OCI-M2 (cell line): ENCODE measurements around the gene CUBN.

Experiments used
- DNase-seq: peaks from one replicate; lab custom pipeline; 2025; ENCODE audit not compliant: unreplicated experiment; lab: John Stamatoyannopoulos, UW

CUBN gene

DNA sequence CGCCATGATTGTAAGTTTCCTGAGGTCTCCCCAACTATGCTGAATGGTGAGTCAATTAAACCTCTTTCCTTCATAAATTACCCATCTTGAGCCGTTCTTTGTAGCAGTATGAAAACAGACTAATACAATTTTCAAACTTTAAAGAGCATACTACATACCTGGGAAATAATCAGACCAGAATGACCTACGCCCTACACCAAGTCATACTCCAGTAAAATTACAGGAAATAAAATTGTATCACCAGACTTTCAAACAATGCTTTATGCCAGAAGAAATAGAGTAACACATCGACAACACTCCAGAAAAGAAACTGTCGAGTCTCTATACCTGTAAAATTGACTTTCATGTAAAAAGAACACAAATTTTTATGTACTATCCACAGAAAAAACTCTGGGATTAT, 331.0 kb downstream of the CUBN start:
- no peak for DNase-seq

DNA sequence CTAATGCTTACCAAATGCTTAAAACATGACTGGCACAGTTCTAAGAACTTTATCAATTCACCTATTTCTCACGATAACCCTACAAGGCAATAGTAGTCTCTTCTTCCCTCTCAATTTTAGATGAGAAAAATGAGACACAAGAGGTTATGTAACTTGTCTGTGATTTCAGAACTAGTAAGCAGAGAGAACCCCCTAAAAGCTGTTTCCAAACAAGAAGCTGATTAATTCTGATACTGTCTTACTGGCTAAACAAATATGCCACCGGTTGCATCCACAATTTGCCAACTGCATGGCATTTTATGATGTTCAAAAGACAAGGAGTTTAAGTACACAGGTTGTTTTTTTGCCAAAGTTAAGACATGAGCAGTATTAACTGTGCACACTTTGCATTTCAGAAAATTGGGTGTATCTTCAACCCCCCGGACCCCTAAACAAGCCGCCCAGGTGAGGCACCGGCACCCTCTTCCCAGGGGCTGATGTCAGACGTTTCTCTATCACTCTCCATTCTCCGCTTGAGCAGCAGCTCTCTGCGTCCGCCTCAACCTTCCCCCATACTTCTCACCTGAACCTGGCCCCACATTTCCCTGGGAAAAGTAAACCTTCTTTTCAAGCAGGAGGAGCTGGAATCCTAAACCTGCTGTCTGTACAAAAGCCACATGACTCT, 334.1 kb downstream of the CUBN start:
- no peak for DNase-seq

DNA sequence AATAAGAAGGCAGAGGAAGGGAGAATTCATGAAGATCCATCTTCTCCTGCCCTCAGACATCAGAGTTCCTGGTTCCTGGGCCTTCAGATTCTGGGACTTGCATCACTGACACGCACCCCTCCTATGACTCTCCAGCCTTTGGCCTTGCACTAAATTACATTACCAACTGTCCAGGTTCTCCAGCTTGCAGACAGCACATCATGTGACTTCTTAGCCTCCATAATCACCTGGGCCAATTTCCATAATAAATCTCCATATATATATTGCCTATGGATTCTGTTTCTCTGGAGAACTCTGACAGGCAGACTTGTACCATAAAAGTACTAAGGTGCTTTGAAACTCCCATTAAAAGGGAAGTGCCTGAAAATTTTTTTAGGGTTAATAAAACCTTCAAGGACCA, 335.6 kb downstream of the CUBN start:
- no peak for DNase-seq

DNA sequence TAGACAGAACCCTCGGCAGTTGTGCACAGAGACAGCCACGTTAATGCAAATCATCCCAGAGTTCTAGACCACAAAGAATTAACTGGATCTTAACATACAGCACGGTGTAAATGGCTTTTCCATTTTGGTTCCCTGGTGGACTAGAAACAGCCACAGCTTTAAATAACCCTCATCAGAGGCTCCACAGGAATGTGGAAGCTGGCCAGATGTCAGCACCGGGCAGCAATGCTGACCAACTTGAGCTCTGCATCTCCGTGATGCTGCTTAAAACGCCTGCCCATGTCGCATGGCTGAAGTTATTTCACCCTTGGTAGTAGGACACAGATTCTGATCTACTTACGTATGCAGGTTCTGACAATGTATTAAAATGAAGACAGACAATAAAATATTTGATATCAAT, 336.9 kb downstream of the CUBN start:
- no peak for DNase-seq

DNA sequence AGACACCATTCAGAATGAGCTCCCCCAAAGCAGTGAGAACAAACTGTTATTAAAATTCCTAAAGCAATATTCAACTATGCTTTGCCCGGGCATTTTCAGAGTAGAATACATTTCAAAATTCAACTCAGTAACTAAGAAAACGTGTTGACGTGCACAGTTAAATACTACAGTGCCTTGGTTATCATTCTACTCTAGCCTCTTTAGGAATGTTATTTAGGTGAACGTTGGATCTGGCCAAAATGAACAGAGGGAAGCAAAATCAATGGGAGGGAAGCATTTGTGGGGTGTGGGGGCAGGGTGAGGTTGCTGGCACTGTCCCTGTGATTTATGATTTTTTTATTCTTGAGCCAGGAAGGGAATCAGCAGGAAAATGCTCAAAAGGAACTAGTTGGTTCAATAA, 339.8 kb downstream of the CUBN start:
- no peak for DNase-seq

DNA sequence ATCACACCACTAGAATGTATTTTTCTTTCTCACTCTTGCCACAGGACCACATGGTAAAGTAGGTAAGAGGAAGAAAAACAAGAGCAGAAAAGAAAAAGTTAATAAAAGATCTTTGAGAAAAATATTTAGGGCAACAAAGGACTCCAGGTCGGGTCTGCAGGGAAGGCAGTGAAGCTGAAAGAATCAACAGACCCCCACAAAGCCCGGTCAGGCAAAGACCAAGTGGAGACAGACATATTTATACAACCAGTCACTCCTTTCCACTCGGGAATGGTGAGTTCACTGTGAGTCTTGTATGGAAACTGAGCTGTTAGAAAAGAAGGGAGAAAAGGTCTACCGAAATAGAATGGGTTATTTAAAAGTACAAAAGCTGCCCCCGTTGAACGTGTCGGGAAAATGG, 340.4 kb downstream of the CUBN start:
- DNase-seq: no peak

DNA sequence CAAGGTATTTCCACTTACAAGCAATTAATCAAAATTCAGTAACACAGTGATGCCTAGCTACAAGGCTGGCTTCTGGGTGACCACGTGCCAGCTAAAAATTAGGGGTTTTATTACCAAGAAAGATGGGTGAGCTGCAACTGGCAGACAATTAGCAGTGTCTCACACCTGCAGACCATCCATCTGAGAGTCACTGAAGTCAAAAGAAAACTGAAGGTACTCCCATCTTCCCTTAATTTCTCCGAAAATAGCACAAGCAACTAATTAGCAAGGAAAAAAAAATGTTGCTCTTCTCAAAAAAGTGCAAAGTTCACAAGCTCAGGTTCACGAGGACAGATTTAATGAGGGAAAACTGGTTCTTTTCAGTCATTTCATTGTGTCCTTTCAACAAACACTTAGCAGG, 340.8 kb downstream of the CUBN start:
- no peak for DNase-seq

DNA sequence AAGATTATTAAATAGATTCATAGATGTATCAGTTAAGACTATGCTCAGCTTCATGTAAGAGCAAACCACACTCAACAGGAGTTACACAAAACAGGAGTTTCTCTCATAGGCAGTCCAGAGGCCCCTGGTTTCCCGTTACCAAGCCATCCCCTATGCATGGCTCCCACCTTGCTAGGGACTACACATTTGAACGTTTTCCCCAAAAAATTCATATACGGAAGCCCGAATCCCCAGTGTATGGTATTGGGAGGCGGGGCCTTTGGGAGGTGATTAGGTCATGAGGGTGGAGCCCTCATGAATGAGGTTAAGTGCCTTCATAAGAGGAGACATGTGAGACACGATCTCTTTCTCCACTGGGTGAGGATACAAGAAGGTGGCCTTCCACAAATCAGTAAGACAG, 341.5 kb downstream of the CUBN start:
- no peak for DNase-seq

DNA sequence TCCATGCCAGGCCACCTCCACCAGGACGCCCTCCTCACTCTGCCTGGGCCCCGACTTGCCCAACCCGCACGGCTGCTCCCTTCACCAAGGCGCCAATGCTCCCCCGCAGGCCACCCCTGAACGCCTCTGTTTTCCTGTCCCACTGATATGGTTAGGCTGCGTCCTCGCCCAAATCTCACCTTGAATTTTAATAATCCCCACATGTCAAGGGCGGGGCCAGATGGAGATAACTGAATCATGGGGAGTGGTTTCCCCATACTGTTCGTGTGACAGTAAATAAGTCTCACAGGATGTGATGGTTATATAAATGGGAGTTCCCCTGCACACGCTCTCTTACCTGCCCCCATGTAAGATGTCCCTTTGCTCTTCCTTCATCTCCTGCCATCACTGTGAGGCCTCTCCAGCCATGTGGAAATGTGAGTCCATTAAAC, 342.2 kb downstream of the CUBN start:
- DNase-seq: no peak

DNA sequence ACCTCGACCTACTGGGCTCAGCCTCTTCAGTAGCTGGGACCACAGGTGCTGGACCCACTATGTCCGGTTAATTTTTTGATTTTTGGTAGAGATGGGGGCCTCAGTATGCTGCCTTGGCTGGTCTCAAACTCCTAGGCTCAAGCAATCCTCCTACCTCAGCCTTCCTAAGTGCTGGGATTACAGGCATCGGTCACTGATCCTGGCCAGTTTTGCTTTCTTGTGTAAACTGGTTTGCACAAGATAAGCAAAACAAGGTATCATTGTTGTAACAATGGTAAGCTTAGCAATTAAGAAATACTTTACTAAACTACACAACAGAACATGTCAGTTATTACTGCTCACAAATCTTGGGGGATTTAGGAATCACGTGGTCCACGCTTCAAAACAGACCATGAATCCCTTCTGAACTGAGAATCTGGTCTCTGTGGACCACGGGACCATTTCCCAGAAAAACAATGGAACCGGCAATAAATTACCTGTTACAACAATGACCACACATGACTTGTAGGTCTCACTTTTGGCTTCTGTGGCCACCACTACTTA, 349.2 kb downstream of the CUBN start:
- DNase-seq: no peak

DNA sequence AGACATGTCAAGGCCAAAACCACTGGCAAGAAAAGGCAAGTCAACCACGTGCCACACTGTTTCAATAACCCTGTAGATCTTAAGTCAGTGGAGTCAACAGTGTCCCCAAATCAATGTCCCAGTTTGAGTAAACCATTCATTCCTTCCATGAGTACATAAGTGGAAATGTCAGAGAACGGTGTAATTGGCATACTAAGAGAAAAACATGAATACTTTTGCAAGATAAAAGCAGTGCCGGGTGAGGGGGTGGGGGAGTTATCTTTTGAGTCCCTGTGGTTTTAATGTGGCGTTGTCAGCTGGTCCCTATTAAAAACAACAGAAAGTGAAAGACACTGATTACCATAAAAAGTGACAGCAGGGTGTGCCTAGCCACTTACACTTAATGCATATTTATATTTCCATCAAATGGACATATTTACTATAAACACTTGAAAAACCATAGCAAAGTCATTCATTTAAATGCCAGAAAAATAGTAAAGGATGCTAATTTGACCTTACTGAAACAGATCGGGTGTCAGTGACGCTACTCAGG, 350.2 kb downstream of the CUBN start:
- DNase-seq: no peak

DNA sequence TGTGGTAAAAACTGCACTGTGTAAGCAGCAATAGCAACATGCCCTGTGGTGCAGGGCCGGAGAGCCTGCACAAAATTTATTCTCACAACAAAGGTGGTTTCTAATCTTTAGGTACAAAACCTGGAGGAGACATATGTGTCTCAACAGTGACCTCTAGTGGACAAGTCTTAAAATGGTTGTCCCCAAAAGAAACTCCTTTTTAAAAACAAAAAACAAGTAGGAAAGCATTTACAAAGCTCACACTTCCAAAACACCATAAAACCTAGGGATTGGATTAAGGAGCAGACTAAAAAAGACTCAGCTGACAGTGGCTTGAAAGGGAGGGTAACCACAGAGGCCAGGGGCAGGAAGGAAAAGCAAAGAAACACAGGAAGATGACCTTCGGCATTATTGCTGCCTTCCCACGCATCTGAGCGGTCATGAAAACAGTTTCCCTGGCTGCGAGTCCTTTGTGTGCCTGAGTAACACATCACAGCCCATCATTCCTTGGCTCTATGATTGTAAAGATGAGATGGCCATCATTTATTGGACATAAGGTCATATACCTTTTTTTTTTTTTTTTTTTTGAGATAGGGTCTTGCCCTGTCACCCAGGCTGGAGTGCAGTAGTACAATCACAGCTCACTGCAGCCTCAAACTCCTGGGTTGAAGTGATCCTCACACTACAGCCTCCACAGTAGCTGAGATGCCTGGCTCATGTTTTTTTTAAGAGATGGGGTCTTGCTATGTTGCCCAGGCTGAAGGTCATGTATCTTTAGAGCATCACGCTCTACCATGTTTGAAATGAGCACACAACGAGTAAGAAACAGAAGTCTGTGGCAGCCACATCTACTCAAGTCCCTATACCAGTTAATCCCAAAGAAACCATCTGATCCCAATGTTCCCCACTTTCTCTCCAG, 351.9 kb downstream of the CUBN start:
- DNase-seq: no peak

DNA sequence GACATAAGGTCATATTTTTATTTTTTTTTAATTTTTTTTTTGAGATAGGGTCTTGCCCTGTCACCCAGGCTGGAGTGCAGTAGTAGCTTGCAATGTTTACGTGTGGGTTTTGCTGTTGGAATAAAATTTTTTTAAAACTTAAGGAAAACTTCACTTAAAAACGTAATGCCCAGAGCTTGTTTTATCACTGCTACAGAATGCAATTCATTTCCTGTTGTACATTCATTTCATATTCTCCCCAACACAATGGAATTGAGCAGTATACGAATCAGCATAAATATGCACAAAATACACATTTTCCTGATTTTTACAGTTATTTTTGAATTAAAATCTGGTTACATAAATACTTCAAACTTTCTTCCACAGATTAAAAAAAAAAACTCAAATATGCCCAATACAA, 352.7 kb downstream of the CUBN start:
- no peak for DNase-seq
